IMR-90 (cell line): ENCODE results near the gene ZFP36L1. TPM values are rescaled to one million over a fixed set of nuclear protein-coding genes. Genes with fewer than 3 reads are reported as not detected.
"Not testable (repeated sequence)": the region's sequence is repeated elsewhere in the genome, so short reads cannot be mapped to it uniquely, and the experiment has no call there.

Experiments used
- ATAC-seq: fragments of 200-7000 bp; cut with Tn5 transposase; 2 replicates; pipeline ENCODE4 v1.9.1; 2020; ENCODE audit warnings: low read depth, mild to moderate bottlenecking, moderate library complexity
- BruUV-seq: library from RNA; stranded (reverse); fragments of 400-500 nt; replicated peaks from 2 replicates; lab custom pipeline; 2021; lab: Mats Ljungman, UMichigan
- CTCF ChIA-PET: fragments of 300-600 bp; formaldehyde crosslinking; extraction: SDS; loops from one replicate; lab custom pipeline; 2021; ENCODE audit warnings: antibody characterized with exemption; lab: Yijun Ruan, JAX
- POLR2A ChIA-PET: fragments of 300-600 bp; sonication (Branson Sonifier 250); formaldehyde crosslinking; loops from one replicate; lab custom pipeline; 2022; ENCODE audit warnings: antibody characterized with exemption; ENCODE audit not compliant: unreplicated experiment; lab: Charles Lee
- DNase-seq: peaks from one replicate; pipeline ENCODE4 v3.0.0; 2013
- H2AFZ ChIP-seq: replicated peaks from 2 replicates; pipeline ENCODE3; 2013; ENCODE audit warnings: low read length, mild to moderate bottlenecking; ENCODE audit not compliant: poor library complexity
- H2AK5ac ChIP-seq: 2 replicates; pipeline ENCODE4 v1.6.1; 2013; ENCODE audit warnings: low read depth, low read length, inconsistent platforms
- H2AK9ac ChIP-seq: replicated peaks from 2 replicates; pipeline ENCODE3; 2013; ENCODE audit warnings: mild to moderate bottlenecking, low read depth, low read length, moderate library complexity; ENCODE audit not compliant: poor library complexity
- H2BK120ac ChIP-seq: 2 replicates; pipeline ENCODE4 v1.6.1; 2013; ENCODE audit warnings: low read depth, low read length, inconsistent platforms
- H2BK15ac ChIP-seq: 3 replicates; pipeline ENCODE4 v1.6.1; 2013; ENCODE audit warnings: low read depth, low read length, inconsistent platforms
- H2BK20ac ChIP-seq: 2 replicates; pipeline ENCODE4 v1.6.1; 2013; ENCODE audit warnings: low read depth, mild to moderate bottlenecking, inconsistent platforms, low read length, moderate library complexity
- H2BK5ac ChIP-seq: 2 replicates; pipeline ENCODE4 v1.6.1; 2013; ENCODE audit warnings: mild to moderate bottlenecking, low read depth, low read length, inconsistent platforms; ENCODE audit not compliant: poor library complexity, severe bottlenecking
- H3K14ac ChIP-seq: replicated peaks from 2 replicates; pipeline ENCODE4 v1.6.1; 2013; ENCODE audit warnings: low read depth, low read length, inconsistent platforms
- H3K18ac ChIP-seq: 2 replicates; pipeline ENCODE4 v1.6.1; 2013; ENCODE audit warnings: low read depth, low read length, control low read depth
- H3K23ac ChIP-seq: 2 replicates; pipeline ENCODE4 v1.6.1; 2013; ENCODE audit warnings: low read depth, low read length, inconsistent platforms
- H3K27ac ChIP-seq: 2 replicates; pipeline ENCODE4 v1.5.1; 2013; ENCODE audit warnings: mild to moderate bottlenecking, control low read depth, low read length; ENCODE audit not compliant: insufficient read depth
- H3K27me3 ChIP-seq: 2 replicates; pipeline ENCODE4 v1.6.1; 2013; ENCODE audit warnings: low read length; ENCODE audit not compliant: control insufficient read depth, insufficient read depth
- H3K36me3 ChIP-seq: 2 replicates; pipeline ENCODE4 v1.6.1; 2013; ENCODE audit warnings: low read length, mixed read lengths; ENCODE audit not compliant: control insufficient read depth, insufficient read depth
- H3K4ac ChIP-seq: 2 replicates; pipeline ENCODE4 v1.6.1; 2013; ENCODE audit warnings: low read depth, low read length, inconsistent platforms
- H3K4me1 ChIP-seq: 2 replicates; pipeline ENCODE4 v1.6.1; 2013; ENCODE audit warnings: low read length, mixed read lengths; ENCODE audit not compliant: control insufficient read depth, insufficient read depth
- H3K4me2 ChIP-seq: 2 replicates; pipeline ENCODE4 v1.6.1; 2013; ENCODE audit warnings: low read depth, mild to moderate bottlenecking, control low read depth, low read length, moderate library complexity
- H3K4me3 ChIP-seq: 2 replicates; pipeline ENCODE4 v1.5.1; 2013; ENCODE audit warnings: low read depth, mild to moderate bottlenecking, control low read depth, low read length, moderate library complexity; ENCODE audit not compliant: insufficient read depth
- H3K56ac ChIP-seq: 2 replicates; pipeline ENCODE4 v1.6.1; 2013; ENCODE audit warnings: low read length, inconsistent platforms; ENCODE audit not compliant: insufficient read depth; ENCODE audit errors: extremely low read depth
- H3K79me1 ChIP-seq, 2 experiments: 2 replicates each; pipeline ENCODE4 v1.6.1; 2013; ENCODE audit warnings: low read length in 2 of 2, inconsistent platforms in 1 of 2, low read depth in 1 of 2
- H3K9ac ChIP-seq: 2 replicates; pipeline ENCODE4 v1.6.1; 2013; ENCODE audit warnings: low read depth, low read length, control low read depth
- H3K9me1 ChIP-seq: 2 replicates; pipeline ENCODE4 v1.6.1; 2013; ENCODE audit warnings: low read length, inconsistent platforms; ENCODE audit not compliant: insufficient read depth
- H3K9me3 ChIP-seq: 2 replicates; pipeline ENCODE4 v1.6.1; 2013; ENCODE audit warnings: low read length; ENCODE audit not compliant: control insufficient read depth, insufficient read depth
- H4K20me1 ChIP-seq: 2 replicates; pipeline ENCODE4 v1.6.1; 2013; ENCODE audit warnings: low read length, inconsistent platforms; ENCODE audit not compliant: insufficient read depth
- H4K5ac ChIP-seq: 2 replicates; pipeline ENCODE4 v1.6.1; 2013; ENCODE audit warnings: mild to moderate bottlenecking, low read depth, low read length, control low read depth
- H4K8ac ChIP-seq, 2 experiments: 2 replicates each; pipeline ENCODE4 v1.6.1; 2013; ENCODE audit warnings: low read depth in 2 of 2, low read length in 2 of 2, control low read depth in 1 of 2, inconsistent platforms in 1 of 2
- H4K91ac ChIP-seq: 2 replicates; pipeline ENCODE4 v1.6.1; 2013; ENCODE audit warnings: low read depth, low read length, inconsistent platforms; ENCODE audit not compliant: insufficient read depth
- RCOR1 ChIP-seq: IDR thresholded peaks from 2 replicates; pipeline ENCODE4 v1.6.1; 2012; ENCODE audit warnings: mild to moderate bottlenecking, low read length, improper control_type of control experiment; ENCODE audit not compliant: insufficient replicate concordance
- WGBS, 2 experiments: methylation state at CpG; one replicate each; pipeline versions ENCODE4 v1.1.5 to v1.1.7; 2013; ENCODE audit warnings: missing lambda C conversion rate in 2 of 2; ENCODE audit not compliant: insufficient read length in 1 of 2; ENCODE audit errors: extremely low coverage in 2 of 2; 5-methylcytosine and 5-hydroxymethylcytosine counted together
- dilution Hi-C: fragments of 300-500 bp; cut with HindIII; formaldehyde crosslinking; loops from one replicate; pipeline ENCODE4 v1.14.3; 2018; ENCODE audit warnings: low sequenced_read_pairs; ENCODE audit not compliant: unreplicated experiment
- in situ Hi-C: fragments of 300-500 bp; cut with MboI; formaldehyde crosslinking; loops from 3 replicates; pipeline ENCODE4 v1.14.3; 2019; ENCODE audit warnings: low sequenced_read_pairs, inconsistent platforms, mixed read lengths
- intact Hi-C: fragments of 100-400 bp; cut with micrococcal nuclease; formaldehyde crosslinking; loops from 2 replicates; pipeline ENCODE4 v1.10.0; 2022
- polyA plus RNA-seq, 3 experiments: library from polyadenylated mRNA; depleted of rRNA; stranded (reverse); fragments of >200 nt; gene quantifications; 2 replicates each; pipeline ENCODE4 v1.2.3, GENCODE V29; 2012; ENCODE audit warnings: low replicate concordance in 1 of 3
- total RNA-seq: library from RNA; depleted of rRNA; stranded (reverse); fragments of >200 nt; gene quantifications from 2 replicates; pipeline ENCODE4 v1.2.3, GENCODE V29; 2012

Gene ZFP36L1
- total and polyA plus RNA-seq, 2 of the 4 experiments (the other 2 are of a cell fraction), result 6.5 to 140 TPM

DNA sequence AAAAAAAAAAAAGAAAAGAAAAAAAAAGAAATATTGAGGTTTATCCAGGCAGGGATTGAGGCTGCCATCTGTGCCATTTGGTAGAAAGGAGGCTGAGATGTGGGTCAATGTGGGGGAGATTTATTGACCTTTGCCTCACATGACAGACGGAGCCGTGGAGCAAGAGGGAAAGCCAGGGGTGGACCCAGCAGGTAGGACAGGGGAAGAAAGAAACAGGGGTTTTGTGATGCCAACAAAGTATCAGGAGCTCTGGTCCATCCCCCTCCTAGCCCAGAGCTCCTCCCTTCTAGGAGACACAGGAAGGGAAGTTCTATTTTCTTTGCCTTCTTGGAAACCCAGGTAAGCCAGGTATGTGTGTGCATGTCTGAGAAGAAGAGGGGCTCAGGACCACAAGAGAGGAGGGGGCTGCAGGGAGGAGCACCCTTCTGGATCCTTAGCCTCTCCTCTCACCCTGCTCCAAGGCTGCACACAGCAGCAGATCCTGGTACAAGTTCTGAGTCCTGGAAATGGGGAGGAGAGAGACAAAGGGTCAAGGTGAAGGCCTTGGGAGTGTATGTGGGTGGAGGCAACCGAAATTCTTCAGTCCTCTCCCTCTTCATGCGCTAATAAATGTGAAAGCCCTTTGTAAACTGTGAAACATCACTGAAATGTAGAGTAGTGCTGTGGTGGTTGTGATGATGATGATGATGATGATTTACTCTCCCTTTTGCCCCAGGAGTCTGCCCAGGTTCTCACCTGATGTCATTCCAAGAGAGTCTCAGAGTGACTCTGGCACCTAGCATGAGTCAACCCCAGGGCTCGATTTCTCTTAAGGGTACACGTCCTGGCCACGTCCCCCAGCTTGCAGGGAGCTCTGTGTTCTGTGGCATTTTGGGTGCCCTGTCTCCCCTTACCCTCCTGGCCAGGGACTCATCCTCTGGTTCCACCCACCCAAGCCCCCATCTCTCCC, 26.3 kb downstream of the ZFP36L1 start (continued):
- no peak for TF ChIP-seq RCOR1

DNA sequence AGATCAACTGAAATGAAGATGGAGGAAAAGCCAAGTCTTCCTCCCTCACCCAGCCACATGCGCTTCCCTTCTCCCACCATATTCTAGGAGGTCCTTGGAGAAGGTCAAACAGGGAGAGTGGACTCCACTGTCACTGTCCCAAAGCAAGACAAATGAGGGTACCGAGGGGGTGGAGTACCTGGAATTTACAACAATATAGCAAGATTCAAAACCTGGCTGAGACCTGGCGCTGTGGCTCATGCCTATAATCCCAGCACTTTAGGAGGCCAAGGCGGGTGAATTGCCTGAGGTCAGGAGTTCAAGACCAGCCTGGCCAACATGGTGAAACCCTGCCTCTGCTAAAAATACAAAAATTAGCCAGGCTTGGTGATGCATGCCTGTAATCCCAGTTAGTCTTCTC, 29.0 kb downstream of the ZFP36L1 start:
- intact Hi-C loops, H3K9me1 ChIP-seq, ATAC-seq, H3K27me3 ChIP-seq, H3K9me3 ChIP-seq, H3K9ac ChIP-seq, H3K4me3 ChIP-seq, H3K4ac ChIP-seq, DNase-seq, H2BK5ac ChIP-seq, BruUV-seq, dilution Hi-C loops, H3K36me3 ChIP-seq, CTCF ChIA-PET, H3K79me1 ChIP-seq, POLR2A ChIA-PET, in situ Hi-C loops, H4K20me1 ChIP-seq, H3K56ac ChIP-seq: not testable (repeated sequence)
- peak overlapping the region; percentile 35; the same call in 1 of the 2 replicates for H2AK5ac ChIP-seq
- peak overlapping the region; percentile 62; the same call in 1 of the 2 replicates for H4K91ac ChIP-seq
- peak overlapping the region; percentile 52; the same call in 1 of the 2 replicates for H4K5ac ChIP-seq
- H2BK120ac ChIP-seq, result 0 out of 2 replicates have a peak overlapping the region, but pooled peaks have one; percentile 26
- peak overlapping the region; percentile 9 for H2AFZ ChIP-seq
- H2BK20ac ChIP-seq, result 0 out of 2 replicates have a peak overlapping the region, but pooled peaks have one; percentile 37
- peak overlapping the region; percentile 70; the same call in 1 of the 2 replicates for H3K14ac ChIP-seq
- H2BK15ac ChIP-seq, result peak overlapping the region; percentile 71; the same call in 1 of the 3 replicates
- 0 out of 2 replicates have a peak overlapping the region, but pooled peaks have one; percentile 28 for H3K27ac ChIP-seq
- WGBS, 2 experiments, result 100% methylated on average over 2 of the region's 4 CpGs; no CpG with 5 or more reads in 1 of the 2 experiments
- 0 out of 2 replicates have a peak overlapping the region, but pooled peaks have one; percentile 29 for H3K4me2 ChIP-seq
- peak overlapping the region; percentile 86 for H2AK9ac ChIP-seq
- peaks cover 13% of the 10 kb centered on the region for H3K4me1 ChIP-seq
- H3K18ac ChIP-seq, result peak overlapping the region; percentile 94; the same call in 1 of the 2 replicates
- H3K23ac ChIP-seq, result peak overlapping the region; percentile 32; the same call in 1 of the 2 replicates
- peak overlapping the region in 1 of 2 experiments; percentile 59; a peak in 2 of 4 replicates for H4K8ac ChIP-seq
